Fibroblast of upper back skin (primary cell): ENCODE measurements around the gene BSDC1.

Experiments
- DNase-seq: peaks from one replicate; pipeline ENCODE4 v3.0.0-alpha.2; 2013

The BSDC1 gene

GRCh38 chr1:32335535-32335789 lies 58.8 kb downstream of the BSDC1 start:
- no peak for DNase-seq

- peak; percentile 44 for DNase-seq
Observed at GRCh38 chr1:32334864-32335534, 59.2 kb downstream of the BSDC1 start.

GRCh38 chr1:32334274-32334861 lies 59.9 kb downstream of the BSDC1 start:
- DNase-seq: no peak

- no peak for DNase-seq
Observed at GRCh38 chr1:32333251-32333963, 60.8 kb downstream of the BSDC1 start.

- no peak for DNase-seq
Observed at GRCh38 chr1:32332290-32333079, 61.8 kb downstream of the BSDC1 start.

GRCh38 chr1:32331549-32331948 lies 62.7 kb downstream of the BSDC1 start:
- DNase-seq: no peak

GRCh38 chr1:32330558-32331151 lies 63.6 kb downstream of the BSDC1 start:
- DNase-seq: no peak

GRCh38 chr1:32329931-32330466 lies 64.2 kb downstream of the BSDC1 start:
- no peak for DNase-seq

GRCh38 chr1:32327204-32327603 lies 67.0 kb downstream of the BSDC1 start:
- DNase-seq: no peak

GRCh38 chr1:32321712-32322291 lies 72.4 kb downstream of the BSDC1 start:
- DNase-seq: no peak

GRCh38 chr1:32318127-32318869 lies 75.9 kb downstream of the BSDC1 start:
- no peak for DNase-seq

GRCh38 chr1:32316903-32317277 lies 77.4 kb downstream of the BSDC1 start:
- DNase-seq: no peak
